A549 (cell line): ENCODE data around the gene PTPN22. TPM values are rescaled to one million over a fixed set of nuclear protein-coding genes. Genes with fewer than 3 reads are reported as not detected.

Source experiments
- ATAC-seq, 2 experiments: fragments of 200-7000 bp in 1 of 2; fragments of >200 bp in 1 of 2; cut with Nextera tagmentation in 1 of 2; cut with Tn5 transposase in 1 of 2; 3 replicates each; pipeline versions ENCODE4 v1.8.0 to v1.9.1; 2018 to 2020; ENCODE audit warnings: mild to moderate bottlenecking in 1 of 2, moderate library complexity in 1 of 2
- CTCF ChIA-PET: fragments of 300-600 bp; sonication (Branson Sonifier 250); formaldehyde crosslinking; extraction: SDS; loops from one replicate; lab custom pipeline; 2021; ENCODE audit warnings: antibody characterized with exemption, inconsistent platforms; lab: Yijun Ruan, JAX
- POLR2A ChIA-PET: fragments of 350-600 bp; formaldehyde crosslinking; extraction: SDS; loops from one replicate; lab custom pipeline; 2021; ENCODE audit warnings: antibody characterized with exemption, inconsistent platforms; lab: Yijun Ruan, JAX
- DNase-seq, 2 experiments: peaks; one replicate each; pipeline versions ENCODE4 v3.0.0 to v3.0.0-alpha.2; 2011 to 2016; ENCODE audit warnings: low read depth in 1 of 2, low spot score in 1 of 2
- FAIRE-seq: peaks from 2 replicates; lab custom pipeline; 2011; peaks lifted over from hg19 to GRCh38; lab: Jason Lieb, UNC
- H3K27ac ChIP-seq, 2 experiments: fragments of >200 bp; sonication (Bioruptor Twin); formaldehyde crosslinking; 3 replicates each; pipeline ENCODE4 v1.5.1; 2016 to 2017
- H3K4me1 ChIP-seq: fragments of >200 bp; sonication (Bioruptor Twin); formaldehyde crosslinking; 3 replicates; pipeline ENCODE4 v1.6.1; 2016
- H3K4me2 ChIP-seq: fragments of >200 bp; sonication (Bioruptor Twin); formaldehyde crosslinking; 3 replicates; pipeline ENCODE4 v1.6.1; 2016
- H3K4me3 ChIP-seq: fragments of >200 bp; sonication (Bioruptor Twin); formaldehyde crosslinking; 3 replicates; pipeline ENCODE4 v1.5.1; 2016
- H3K9me3 ChIP-seq: fragments of >200 bp; sonication (Bioruptor Twin); formaldehyde crosslinking; 3 replicates; pipeline ENCODE4 v1.6.1; 2016
- CBX2 ChIP-seq: fragments of 200-600 bp; sonication (generic); IDR thresholded peaks from 2 replicates; pipeline ENCODE4 v1.6.1; 2016; ENCODE audit warnings: low read depth, mild to moderate bottlenecking, borderline replicate concordance
- CBX8 ChIP-seq: fragments of 200-600 bp; sonication (generic); IDR thresholded peaks from 2 replicates; pipeline ENCODE4 v1.6.1; 2016
- CEBPB ChIP-seq, 2 experiments: fragments of >200 bp in 1 of 2; sonication (Bioruptor Twin) in 1 of 2; formaldehyde crosslinking in 1 of 2; IDR thresholded peaks; 2 replicates each; pipeline ENCODE4 v1.6.1; 2012 to 2016
- CHD4 ChIP-seq: fragments of 200-600 bp; sonication (generic); IDR thresholded peaks from 2 replicates; pipeline ENCODE4 v1.6.1; 2016; ENCODE audit warnings: antibody characterized with exemption, mild to moderate bottlenecking, borderline replicate concordance
- CTCF ChIP-seq: fragments of >200 bp; sonication (Bioruptor Twin); formaldehyde crosslinking; IDR thresholded peaks from 3 replicates; pipeline ENCODE4 v1.5.1; 2016
- EHMT2 ChIP-seq: fragments of 200-600 bp; sonication (generic); IDR thresholded peaks from 2 replicates; pipeline ENCODE4 v1.6.1; 2016; ENCODE audit warnings: antibody characterized with exemption, low read depth, mild to moderate bottlenecking, moderate library complexity
- EP300 ChIP-seq, 2 experiments: fragments of >200 bp; sonication (Bioruptor Twin); formaldehyde crosslinking; IDR thresholded peaks; 2 replicates in 1 of 2; 3 replicates in 1 of 2; pipeline ENCODE4 v1.6.1; 2016 to 2017
- ESRRA ChIP-seq: fragments of 150-350 bp; IDR thresholded peaks from 2 replicates; pipeline ENCODE4 v1.6.1; 2014; ENCODE audit warnings: mild to moderate bottlenecking, low read length, borderline replicate concordance
- FOSB ChIP-seq: fragments of 250-450 bp; sonication (Bioruptor Pico); IDR thresholded peaks from 2 replicates; pipeline ENCODE4 v1.5.0; 2020; ENCODE audit warnings: mild to moderate bottlenecking, moderate library complexity
- FOSL2 ChIP-seq, 2 experiments: fragments of 450-650 bp in 1 of 2; fragments of >200 bp in 1 of 2; sonication (Bioruptor Twin) in 1 of 2; formaldehyde crosslinking; IDR thresholded peaks; 2 replicates each; pipeline versions ENCODE4 v1.5.0 to v1.6.1; 2016 to 2020; ENCODE audit warnings: mild to moderate bottlenecking in 1 of 2, moderate library complexity in 1 of 2
- FOXS1 ChIP-seq: fragments of 250-450 bp; sonication (Bioruptor Pico); IDR thresholded peaks from 2 replicates; pipeline ENCODE4 v1.5.0; 2020; ENCODE audit warnings: mild to moderate bottlenecking, moderate library complexity
- HDAC2 ChIP-seq: fragments of 200-600 bp; sonication (generic); IDR thresholded peaks from 2 replicates; pipeline ENCODE4 v1.6.1; 2016
- HES2 ChIP-seq: fragments of >200 bp; sonication (Bioruptor Twin); formaldehyde crosslinking; IDR thresholded peaks from 2 replicates; pipeline ENCODE4 v1.6.1; 2016
- HEYL ChIP-seq: fragments of 250-450 bp; sonication (Bioruptor Pico); IDR thresholded peaks from 2 replicates; pipeline ENCODE4 v1.8.0; 2021; ENCODE audit warnings: mild to moderate bottlenecking, moderate library complexity
- HOXA7 ChIP-seq: fragments of 250-450 bp; sonication (Bioruptor Pico); IDR thresholded peaks from 2 replicates; pipeline ENCODE4 v1.5.0; 2020; ENCODE audit warnings: mild to moderate bottlenecking, moderate library complexity
- JUN ChIP-seq, 2 experiments: fragments of >200 bp; sonication (Bioruptor Twin); formaldehyde crosslinking; IDR thresholded peaks; 2 replicates in 1 of 2; 3 replicates in 1 of 2; pipeline ENCODE4 v1.6.1; 2016 to 2017
- KDM1A ChIP-seq: fragments of 200-600 bp; sonication (generic); IDR thresholded peaks from 2 replicates; pipeline ENCODE4 v1.6.1; 2016; ENCODE audit warnings: low read depth, mild to moderate bottlenecking
- KDM5A ChIP-seq: fragments of 200-600 bp; sonication (generic); IDR thresholded peaks from 2 replicates; pipeline ENCODE4 v1.6.1; 2016; ENCODE audit warnings: antibody characterized with exemption, mild to moderate bottlenecking
- MAFK ChIP-seq: fragments of 450-650 bp; IDR thresholded peaks from 2 replicates; pipeline ENCODE4 v1.6.1; 2014; ENCODE audit not compliant: partially characterized antibody
- MAX ChIP-seq: IDR thresholded peaks from 2 replicates; pipeline ENCODE4 v1.6.1; 2012
- MAZ ChIP-seq: fragments of 150-350 bp; IDR thresholded peaks from 2 replicates; pipeline ENCODE4 v1.6.1; 2014; ENCODE audit warnings: antibody characterized with exemption, low read depth, low read length, borderline replicate concordance
- MYC ChIP-seq: IDR thresholded peaks from 2 replicates; pipeline ENCODE4 v1.6.1; 2012; ENCODE audit warnings: mild to moderate bottlenecking, inconsistent platforms, low read length, improper control_type of control experiment, borderline replicate concordance
- NFE2L2 ChIP-seq: fragments of 150-350 bp; conservative IDR thresholded peaks from 2 replicates; pipeline ENCODE4 v1.6.1; 2014; ENCODE audit warnings: low read length
- NPAS2 ChIP-seq: fragments of 250-450 bp; sonication (Bioruptor Pico); IDR thresholded peaks from 2 replicates; pipeline ENCODE4 v1.8.0; 2022; ENCODE audit warnings: mild to moderate bottlenecking, moderate library complexity, borderline replicate concordance
- PBX3 ChIP-seq: IDR thresholded peaks from 2 replicates; pipeline ENCODE4 v1.6.1; 2012
- PHF8 ChIP-seq: fragments of 200-600 bp; sonication (generic); IDR thresholded peaks from 2 replicates; pipeline ENCODE4 v1.6.1; 2016; ENCODE audit warnings: low read depth, mild to moderate bottlenecking, antibody characterized with exemption, moderate library complexity, borderline replicate concordance
- RNF2 ChIP-seq: fragments of 200-600 bp; sonication (generic); IDR thresholded peaks from 2 replicates; pipeline ENCODE4 v1.6.1; 2016; ENCODE audit warnings: low read depth, mild to moderate bottlenecking, antibody characterized with exemption, moderate library complexity, borderline replicate concordance
- SMC3 ChIP-seq: fragments of >200 bp; sonication (Bioruptor Twin); formaldehyde crosslinking; IDR thresholded peaks from 3 replicates; pipeline ENCODE4 v1.6.1; 2018; ENCODE audit warnings: inconsistent platforms
- TP53 ChIP-seq: fragments of 250-450 bp; sonication (Bioruptor Pico); IDR thresholded peaks from 2 replicates; pipeline ENCODE4 v1.5.0; 2021; ENCODE audit warnings: mild to moderate bottlenecking, moderate library complexity
- ZC3H11A ChIP-seq: fragments of 450-650 bp; IDR thresholded peaks from 2 replicates; pipeline ENCODE4 v1.6.1; 2014; ENCODE audit warnings: antibody characterized with exemption, mild to moderate bottlenecking
- ZFP36 ChIP-seq: fragments of 450-650 bp; IDR thresholded peaks from 2 replicates; pipeline ENCODE4 v1.6.1; 2014; ENCODE audit warnings: borderline replicate concordance; ENCODE audit not compliant: partially characterized antibody
- ZNF302 ChIP-seq: fragments of 250-450 bp; sonication (Bioruptor Pico); IDR thresholded peaks from 2 replicates; pipeline ENCODE4 v1.9.0; 2021; ENCODE audit warnings: inconsistent platforms, mild to moderate bottlenecking, moderate library complexity
- WGBS: methylation state at CpG from one replicate; pipeline ENCODE4 v1.1.6; 2017; ENCODE audit errors: missing lambda C conversion rate; 5-methylcytosine and 5-hydroxymethylcytosine counted together
- polyA plus RNA-seq, 4 experiments: library from polyadenylated mRNA; depleted of rRNA in 3 of 4; stranded (reverse); fragments of >200 nt; fragmentation: RNase III in 1 of 4; extraction: RNeasy Plus Mini Kit Qiagen cat#74134 plus additional on column Dnase treatment in 1 of 4; gene quantifications; 2 replicates in 3 of 4; 3 replicates in 1 of 4; pipeline ENCODE4 v1.2.3, GENCODE V29; 2011 to 2017
- TF ChIP-seq, protein P1 (sequence below): fragments of 250-450 bp; sonication (Bioruptor Pico); IDR thresholded peaks from 2 replicates; pipeline ENCODE4 v1.5.0; 2020; ENCODE audit warnings: low read depth, mild to moderate bottlenecking, moderate library complexity

PTPN22 gene
- polyA plus RNA-seq, 2 of the 4 experiments (the other 2 are of a cell fraction) = not detected

DNA sequence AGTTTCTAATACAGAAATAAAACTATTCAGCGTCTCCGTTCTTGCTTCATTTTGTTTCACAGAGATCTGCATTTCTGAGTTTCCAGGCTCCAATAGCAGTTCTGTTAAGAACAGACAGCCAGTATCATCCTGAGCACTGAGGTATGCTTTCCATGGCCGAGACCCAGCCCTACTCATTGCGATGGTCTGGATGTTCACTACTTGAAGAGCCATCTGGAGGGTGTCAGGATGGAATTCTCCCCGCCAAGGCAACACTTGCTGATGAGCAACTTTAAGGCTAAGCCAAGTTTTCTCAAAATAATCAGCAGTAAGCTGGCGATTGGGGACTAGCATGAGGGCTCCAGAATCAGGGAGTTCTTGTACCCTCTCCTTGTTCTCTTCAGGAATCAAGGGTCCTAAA, 23.6 kb upstream of the PTPN22 start (continued):
- TF ChIP-seq HEYL (CRISPR knock-in tag) (no peak), FOXS1 (CRISPR knock-in tag) (no peak), ZFP36 (no peak), HES2 (no peak), PBX3 (no peak), KDM5A (no peak), CTCF (no peak), SMC3 (no peak), HDAC2 (no peak), NFE2L2 (no peak), CBX2 (no peak), EHMT2 (no peak)

GRCh38 chr1:113893267-113893666, 21.8 kb upstream of the PTPN22 start:
- ATAC-seq (no peak), DNase-seq (no peak), FAIRE-seq (no peak)
- CTCF ChIA-PET = interaction anchor here (0.7 to 1.5 kb wide), 2 partner anchors 14 to 79 kb away, joined by 3 to 4 read pairs; no protein-coding TSS in a partner anchor
- Histone ChIP-seq H3K9me3 (no peaks in the 10 kb centered on the region), H3K27ac (no peak overlapping the region), H3K4me2 (no peak overlapping the region)
- 81% methylated on average over 3 of the region's 3 CpGs for WGBS
- POLR2A ChIA-PET = no interaction called here
- TF ChIP-seq CBX8 = no peak
- no peak for TF ChIP-seq JUN (IDR thresholded peaks at IDR 0.05)
- no peak for TF ChIP-seq CEBPB (IDR thresholded peaks at IDR 0.05)
- TF ChIP-seq HOXA7 = no peak
- TF ChIP-seq FOSB (CRISPR knock-in tag) = no peak
- no peak for TF ChIP-seq HDAC2
- no peak for TF ChIP-seq ESRRA
- no peak for TF ChIP-seq EP300 (IDR thresholded peaks at IDR 0.05)
- no peak for TF ChIP-seq MYC
- no peak for TF ChIP-seq CHD4
- no peak for TF ChIP-seq KDM1A
- TF ChIP-seq EHMT2 = no peak
- no peak for TF ChIP-seq TP53 (CRISPR knock-in tag)
- no peak for TF ChIP-seq MAFK
- TF ChIP-seq, all 56 proteins: peak for 0
- Histone ChIP-seq H3K4me1 (peaks cover under 1% of the 10 kb centered on the region; the same call in 1 of the 3 replicates), H3K4me3 (no peak overlapping the region)

- Histone ChIP-seq H3K4me1 (peaks cover 16% of the 10 kb centered on the region), H3K9me3 (no peaks in the 10 kb centered on the region), H3K4me2 (no peak overlapping the region), H3K4me3 (no peak overlapping the region), H3K27ac (no peak overlapping the region)
- no peak for ATAC-seq
- DNase-seq = no peak
- CTCF ChIA-PET = no interaction called here
- no peak for FAIRE-seq
- POLR2A ChIA-PET = no interaction called here
- 93% methylated on average over 11 of the region's 11 CpGs for WGBS
- no peak for TF ChIP-seq FOSL2 (IDR thresholded peaks at IDR 0.05)
- no peak for TF ChIP-seq FOSL2 (CRISPR knock-in tag; IDR thresholded peaks at IDR 0.05)
- TF ChIP-seq ZC3H11A = no peak
- TF ChIP-seq ZNF302 (CRISPR knock-in tag) = no peak
- no peak for TF ChIP-seq RNF2
- TF ChIP-seq MAZ = no peak
- TF ChIP-seq NPAS2 (CRISPR knock-in tag) = no peak
- no peak for TF ChIP-seq CBX8
- TF ChIP-seq, protein P1, sequence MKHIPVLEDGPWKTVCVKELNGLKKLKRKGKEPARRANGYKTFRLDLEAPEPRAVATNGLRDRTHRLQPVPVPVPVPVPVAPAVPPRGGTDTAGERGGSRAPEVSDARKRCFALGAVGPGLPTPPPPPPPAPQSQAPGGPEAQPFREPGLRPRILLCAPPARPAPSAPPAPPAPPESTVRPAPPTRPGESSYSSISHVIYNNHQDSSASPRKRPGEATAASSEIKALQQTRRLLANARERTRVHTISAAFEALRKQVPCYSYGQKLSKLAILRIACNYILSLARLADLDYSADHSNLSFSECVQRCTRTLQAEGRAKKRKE (CRISPR knock-in tag) = no peak
- no peak for TF ChIP-seq PHF8
- no peak for TF ChIP-seq MAX
- no peak for TF ChIP-seq JUN (IDR thresholded peaks at IDR 0.05)
- no peak for TF ChIP-seq CBX2
Measured at GRCh38 chr1:113891631-113892220, 20.2 kb upstream of the PTPN22 start.
